GM12892 (cell line): Measurements from ENCODE around the gene EP300.

Source experiments
- DNase-seq: peaks from one replicate; pipeline ENCODE4 v3.0.0; 2011; ENCODE audit not compliant: insufficient read length
- FAIRE-seq: peaks from 2 replicates; lab custom pipeline; 2011; peaks lifted over from hg19 to GRCh38; lab: Jason Lieb, UNC
- POLR2A ChIP-seq: IDR thresholded peaks from 2 replicates; pipeline ENCODE4 v1.6.1; 2011; ENCODE audit warnings: low read depth, low read length, control low read depth
- POLR2AphosphoS5 ChIP-seq: IDR thresholded peaks from 2 replicates; pipeline ENCODE4 v1.6.1; 2011; ENCODE audit warnings: low read depth, low read length, control low read depth
- TAF1 ChIP-seq: IDR thresholded peaks from 2 replicates; pipeline ENCODE4 v1.6.1; 2011; ENCODE audit warnings: low read depth, mild to moderate bottlenecking, control low read depth, low read length, borderline replicate concordance

EP300 gene

DNA sequence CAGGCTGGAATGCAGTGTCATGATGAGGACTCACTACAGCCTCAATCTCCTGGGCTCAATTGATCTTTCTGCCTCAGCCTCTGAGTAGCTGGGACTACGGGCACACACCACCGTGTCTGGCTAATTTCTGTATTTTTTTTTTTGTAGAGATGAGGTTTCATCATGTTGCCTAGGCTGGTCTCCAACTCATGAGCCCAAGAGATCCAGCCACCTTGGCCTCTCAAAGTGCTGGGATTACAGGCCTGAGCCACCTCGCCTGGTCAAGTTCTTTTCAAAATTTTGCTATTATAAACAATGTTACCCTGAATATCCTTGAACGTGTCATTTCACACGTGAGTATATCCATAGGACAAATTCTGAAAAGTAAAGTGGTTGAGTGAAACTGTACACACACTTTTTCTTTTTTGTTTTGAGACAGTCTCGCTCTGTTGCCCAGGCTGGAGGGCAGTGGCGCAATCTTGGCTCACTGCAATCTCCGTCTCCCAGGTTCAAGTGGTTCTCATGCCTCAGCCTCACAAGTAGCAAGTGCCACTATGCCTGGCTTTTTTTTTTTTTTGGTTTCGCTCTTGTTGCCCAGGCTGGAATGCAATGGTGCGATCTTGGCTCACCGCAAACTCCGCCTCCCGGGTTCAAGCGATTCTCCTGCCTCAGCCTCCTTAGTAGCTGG, 21.6 kb upstream of the EP300 start:
- no peak for DNase-seq
- no peak for FAIRE-seq
- TF ChIP-seq POLR2A (no peak), POLR2AphosphoS5 (no peak), TAF1 (no peak)

DNA sequence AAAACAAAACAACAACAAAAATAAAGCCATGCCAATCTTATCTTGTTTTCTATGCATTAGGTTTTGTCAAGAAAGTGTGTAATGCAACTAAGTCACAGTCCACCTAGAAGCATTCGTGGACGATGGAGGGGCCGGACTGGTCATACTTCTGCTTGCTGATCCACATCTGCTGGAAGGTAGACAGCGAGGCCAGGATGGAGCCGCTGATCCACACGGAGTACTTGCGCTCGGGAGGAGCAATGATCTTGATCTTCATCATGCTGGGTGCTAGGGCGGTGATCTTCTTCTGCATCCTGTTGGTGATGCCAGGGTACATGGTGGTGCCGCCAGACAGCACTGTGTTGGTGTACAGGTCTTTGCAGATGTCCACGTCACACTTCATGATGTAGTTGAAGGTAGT, 18.3 kb upstream of the EP300 start:
- no peak for TF ChIP-seq POLR2AphosphoS5
- no peak for TF ChIP-seq POLR2A
- DNase-seq (no peak), FAIRE-seq (no peak)

DNA sequence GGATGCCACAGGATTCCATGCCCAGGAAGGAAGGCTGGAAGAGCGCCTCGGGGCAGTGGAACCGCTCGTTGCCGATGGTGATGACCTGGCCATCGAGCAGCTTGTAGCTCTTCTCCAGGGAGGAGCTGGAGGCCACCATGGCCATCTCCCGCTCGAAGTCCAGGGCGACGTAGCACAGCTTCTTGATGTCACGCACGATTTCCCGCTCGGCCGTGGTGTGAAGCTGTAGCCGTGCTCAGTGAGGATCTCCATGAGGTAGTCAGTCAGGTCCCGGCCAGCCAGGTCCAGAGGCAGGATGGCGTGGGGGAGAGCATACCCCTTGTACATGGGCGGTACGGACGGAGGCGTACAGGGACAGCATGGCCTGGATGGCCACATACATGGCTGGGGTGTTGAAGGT, 17.9 kb upstream of the EP300 start:
- DNase-seq: no peak
- no peak for FAIRE-seq
- TF ChIP-seq POLR2A: no peak
- TF ChIP-seq TAF1: no peak
- TF ChIP-seq POLR2AphosphoS5: no peak

DNA sequence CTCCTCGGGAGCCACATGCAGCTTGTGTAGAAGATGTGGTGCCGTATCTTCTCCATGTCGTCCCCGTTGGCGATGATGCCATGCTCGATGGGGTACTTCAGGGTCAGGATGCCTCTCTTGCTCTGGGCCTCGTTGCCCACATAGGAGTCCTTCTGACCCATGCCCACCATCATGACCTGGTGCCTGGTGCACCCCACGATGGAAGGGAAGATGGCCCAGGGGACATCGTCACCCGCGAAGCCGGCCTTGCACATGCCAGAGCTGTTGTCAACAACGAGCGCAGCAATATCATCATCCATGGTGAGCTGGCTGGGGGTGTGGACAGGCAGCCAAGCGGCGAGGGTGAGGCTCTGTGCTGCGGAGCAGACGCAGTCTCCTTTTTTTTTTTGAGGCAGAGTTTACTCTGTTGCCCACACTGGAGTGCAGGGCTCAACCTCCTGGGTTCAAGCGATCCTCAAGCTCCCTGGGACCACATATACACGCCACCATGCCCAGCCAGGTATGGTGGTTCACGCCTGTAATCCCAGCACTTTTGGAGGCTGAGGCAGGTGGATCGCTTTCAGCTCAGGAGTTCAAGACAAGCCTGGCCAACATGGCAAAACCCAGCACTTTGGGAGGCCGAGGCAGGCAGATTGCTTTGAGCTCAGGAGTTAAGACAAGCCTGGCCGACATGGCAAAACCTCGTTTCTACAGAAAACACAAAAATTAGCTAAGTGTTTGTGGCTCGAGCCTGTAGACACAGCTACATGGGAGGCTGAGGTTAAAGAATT, 17.3 kb upstream of the EP300 start:
- FAIRE-seq: no peak
- no peak for TF ChIP-seq POLR2AphosphoS5
- TF ChIP-seq TAF1: no peak
- TF ChIP-seq POLR2A: no peak
- DNase-seq: no peak

DNA sequence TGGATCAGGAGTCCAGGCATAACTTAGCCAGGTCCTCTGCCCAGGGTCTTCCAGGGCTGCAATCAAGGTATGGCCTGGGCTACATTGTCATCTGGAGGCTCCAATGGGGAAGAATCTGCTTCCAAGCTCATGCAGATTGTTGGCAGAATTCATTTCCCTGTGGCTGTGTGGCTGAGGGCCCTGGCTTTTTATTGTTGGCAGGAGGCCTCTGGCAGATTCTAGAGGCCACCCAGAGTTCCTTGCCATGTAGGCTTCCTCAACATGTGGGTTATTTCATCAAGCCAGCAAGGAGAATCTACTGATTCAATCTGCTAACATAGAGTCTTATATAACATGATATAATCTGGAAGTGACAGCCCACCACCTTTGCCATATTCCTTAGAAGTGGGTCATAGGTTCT, 16.4 kb upstream of the EP300 start:
- FAIRE-seq (no peak), DNase-seq (no peak)
- TF ChIP-seq POLR2A: no peak
- no peak for TF ChIP-seq TAF1
- TF ChIP-seq POLR2AphosphoS5: no peak

DNA sequence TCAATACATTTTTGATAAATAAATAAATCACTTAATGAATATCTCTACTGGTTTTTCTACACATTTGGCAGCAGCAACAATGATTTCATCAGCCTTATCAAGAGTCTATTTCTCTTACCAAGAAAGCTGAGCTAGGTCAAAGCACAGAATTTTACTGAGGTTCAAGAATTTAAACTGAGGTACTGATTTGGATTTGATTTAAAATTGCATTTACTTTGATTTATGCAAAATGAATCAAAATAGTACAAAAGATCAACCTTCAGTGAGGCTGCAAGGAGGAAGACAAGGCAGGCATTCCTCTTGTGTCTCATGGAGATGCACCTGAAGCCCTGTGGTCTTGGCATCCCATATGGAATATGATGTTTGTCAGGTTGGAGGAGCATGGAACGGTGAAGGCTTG, 15.5 kb upstream of the EP300 start:
- DNase-seq (no peak), FAIRE-seq (no peak)
- TF ChIP-seq TAF1: no peak
- no peak for TF ChIP-seq POLR2A
- TF ChIP-seq POLR2AphosphoS5: no peak

DNA sequence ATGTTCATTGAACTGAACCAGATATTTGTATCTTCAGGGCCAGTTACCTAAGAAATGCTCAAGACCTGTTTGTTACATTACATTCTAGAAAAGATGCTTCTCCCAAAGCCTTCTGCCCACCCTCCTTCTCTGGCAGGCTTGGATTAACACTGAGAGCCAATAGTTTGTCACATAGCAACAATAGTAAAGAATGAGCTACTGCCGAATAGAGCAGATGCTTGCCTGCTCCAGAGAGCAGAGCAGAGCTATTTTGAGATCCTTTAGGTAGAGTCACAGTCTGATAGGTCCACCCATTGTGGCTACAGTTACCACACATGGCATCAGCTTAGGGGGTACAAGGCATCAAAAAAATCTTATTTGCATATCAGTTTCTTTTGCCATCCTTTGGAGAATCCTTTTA, 13.5 kb upstream of the EP300 start:
- DNase-seq (no peak), FAIRE-seq (no peak)
- TF ChIP-seq TAF1 (no peak), POLR2AphosphoS5 (no peak), POLR2A (no peak)

DNA sequence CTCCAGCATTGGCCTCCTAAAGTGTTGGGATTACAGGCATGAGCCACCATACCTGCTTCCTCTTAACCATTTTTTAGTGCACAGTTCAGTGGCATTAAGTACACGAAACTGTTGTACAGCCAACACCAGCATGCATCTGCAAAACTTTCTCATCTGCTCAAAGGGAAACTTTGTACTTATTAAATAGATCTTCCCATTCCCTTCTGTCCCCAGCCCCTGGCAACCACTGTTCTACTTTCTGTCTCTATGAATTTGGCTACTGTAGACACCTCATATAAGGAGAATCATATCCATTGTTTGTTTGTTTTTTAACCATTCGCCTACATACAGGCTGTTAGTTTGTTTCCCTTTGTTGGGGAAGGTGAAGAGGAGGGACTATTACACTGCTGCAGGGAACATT, 6.5 kb upstream of the EP300 start:
- no peak for TF ChIP-seq POLR2A
- no peak for TF ChIP-seq POLR2AphosphoS5
- no peak for TF ChIP-seq TAF1
- DNase-seq (no peak), FAIRE-seq (no peak)

DNA sequence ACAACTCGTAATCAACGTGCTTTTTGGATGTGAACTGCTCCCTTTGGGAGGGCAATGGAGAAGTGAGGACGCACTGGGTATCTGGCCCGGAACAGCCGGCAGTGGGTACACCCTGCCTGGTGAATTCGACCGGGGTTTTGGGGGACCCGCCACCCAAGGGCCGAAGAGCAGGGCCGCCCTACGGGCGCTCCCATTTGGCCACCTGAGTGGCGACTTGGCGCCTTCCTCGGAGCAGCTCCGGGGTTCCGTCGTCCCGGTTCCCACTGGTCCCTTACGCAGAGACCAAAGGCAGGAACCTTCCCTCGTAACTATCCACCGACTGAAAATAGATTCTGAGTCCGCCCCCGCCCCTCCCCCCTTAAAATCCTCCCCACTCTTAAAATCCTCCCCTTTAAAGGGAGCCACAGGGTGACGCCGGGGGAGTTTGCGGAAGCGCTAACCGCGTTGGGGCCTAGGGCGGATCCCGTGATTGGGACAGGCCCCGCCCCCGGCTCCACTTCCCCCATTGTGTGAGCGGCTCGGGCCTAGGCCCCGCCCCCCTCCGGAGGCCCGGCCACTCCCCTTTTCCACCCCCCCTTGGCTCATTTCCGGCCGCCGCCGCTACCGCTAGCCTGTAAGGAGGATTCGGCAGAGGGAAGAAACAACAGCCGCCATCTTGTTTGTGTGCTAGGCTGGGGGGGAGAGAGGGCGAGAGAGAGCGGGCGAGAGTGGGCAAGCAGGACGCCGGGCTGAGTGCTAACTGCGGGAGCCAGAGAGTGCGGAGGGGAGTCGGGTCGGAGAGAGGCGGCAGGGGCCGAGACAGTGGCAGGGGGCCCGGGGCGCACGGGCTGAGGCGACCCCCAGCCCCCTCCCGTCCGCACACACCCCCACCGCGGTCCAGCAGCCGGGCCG, 1.0 kb upstream of the EP300 start:
- TF ChIP-seq TAF1: peak; percentile 79
- TF ChIP-seq POLR2A: peak; percentile 71
- peak; percentile 76 for TF ChIP-seq POLR2AphosphoS5
- FAIRE-seq (peak; percentile 98), DNase-seq (peak; percentile 89)

DNA sequence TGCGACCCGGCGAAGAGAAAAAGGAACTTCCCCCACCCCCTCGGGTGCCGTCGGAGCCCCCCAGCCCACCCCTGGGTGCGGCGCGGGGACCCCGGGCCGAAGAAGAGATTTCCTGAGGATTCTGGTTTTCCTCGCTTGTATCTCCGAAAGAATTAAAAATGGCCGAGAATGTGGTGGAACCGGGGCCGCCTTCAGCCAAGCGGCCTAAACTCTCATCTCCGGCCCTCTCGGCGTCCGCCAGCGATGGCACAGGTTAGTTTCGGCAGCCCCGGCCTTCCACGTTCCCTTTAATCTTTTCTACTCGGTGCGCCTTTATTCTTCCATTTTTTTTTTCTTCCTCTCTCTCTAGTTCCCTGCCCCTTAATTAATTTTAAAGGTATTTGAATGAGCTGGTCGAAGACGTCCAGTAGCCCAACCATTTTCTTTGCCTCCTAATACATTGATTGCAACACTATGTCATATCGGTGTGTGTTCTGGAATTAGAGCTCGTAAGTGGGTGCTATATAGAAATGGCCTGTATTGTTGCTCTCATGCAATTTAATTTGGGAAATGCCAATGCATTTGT, 537 bp downstream of the EP300 start:
- peak; percentile 20 for DNase-seq
- no peak for TF ChIP-seq TAF1
- TF ChIP-seq POLR2A: 0 out of 2 replicates have a peak, but pooled peaks have one; percentile 9
- peak; percentile 86 for FAIRE-seq

DNA sequence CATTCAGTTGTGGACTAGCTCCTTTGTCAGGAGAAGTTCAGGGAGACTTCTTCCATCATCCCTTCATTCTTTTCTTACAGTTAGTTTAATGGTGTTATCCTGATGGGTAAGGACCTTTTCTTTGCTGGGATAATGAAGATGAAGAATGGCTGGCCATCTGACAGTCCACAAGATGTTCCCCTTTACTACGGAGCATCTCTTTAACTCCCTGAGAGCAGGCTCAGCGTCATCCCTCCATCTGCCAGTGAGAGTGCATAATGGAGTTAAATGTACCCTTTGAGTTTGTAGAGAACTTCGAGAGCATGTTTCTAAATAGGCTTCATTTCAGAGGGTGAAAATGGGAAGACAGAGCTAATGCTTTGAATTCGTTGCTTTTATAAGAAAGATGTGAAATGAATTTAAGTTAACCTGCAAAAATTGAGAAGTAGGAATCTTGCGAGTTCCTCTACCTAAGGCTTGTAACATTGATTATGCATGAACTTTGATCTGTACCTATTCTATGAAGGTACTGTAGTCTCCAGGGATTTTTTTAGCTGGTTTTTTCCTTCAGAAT, 1.7 kb downstream of the EP300 start:
- FAIRE-seq (peak; percentile 88), DNase-seq (no peak)
- TF ChIP-seq POLR2AphosphoS5 (no peak), TAF1 (no peak), POLR2A (no peak)
